ENCODE data around the gene INPP5A. TPM values are rescaled to one million over a fixed set of nuclear protein-coding genes. Genes with fewer than 3 reads are reported as not detected.

The INPP5A gene
- total RNA-seq, 2 donors from 2014 or later: 14.8 to 18.6 TPM

GRCh38 chr10:132557696-132558515, 20.3 kb downstream of the INPP5A start:
- ATAC-seq (no peak), DNase-seq (ENCODE audit: low spot score) (no peak)
- Mint-ChIP-seq H3K27ac (no peak overlapping the region), H3K27me3 (peaks cover 0 to 9% of the 10 kb centered on the region in 2 donors), H3K36me3 (no peaks in the 10 kb centered on the region), H3K9me3 (no peaks in the 10 kb centered on the region), H3K4me1 (ENCODE audit: low read depth in 2 of 2) (peaks cover 21 to 25% of the 10 kb centered on the region in 2 donors), H3K4me3 (no peak overlapping the region)

GRCh38 chr10:132558516-132559413, 21.2 kb downstream of the INPP5A start:
- Mint-ChIP-seq H3K36me3 (no peaks in the 10 kb centered on the region), H3K27me3 (peaks cover 0 to 9% of the 10 kb centered on the region in 2 donors), H3K27ac (no peak overlapping the region), H3K9me3 (no peaks in the 10 kb centered on the region), H3K4me3 (no peak overlapping the region), H3K4me1 (ENCODE audit: low read depth in 2 of 2) (peaks cover 28 to 30% of the 10 kb centered on the region in 2 donors)
- no peak for DNase-seq (ENCODE audit: low spot score)
- ATAC-seq: no peak

GRCh38 chr10:132559538-132559937, 22.0 kb downstream of the INPP5A start:
- Mint-ChIP-seq H3K4me1 (ENCODE audit: low read depth in 2 of 2) (peaks cover 32 to 33% of the 10 kb centered on the region in 2 donors), H3K27me3 (peaks cover 0 to 9% of the 10 kb centered on the region in 2 donors), H3K4me3 (no peak overlapping the region), H3K27ac (no peak overlapping the region), H3K9me3 (no peaks in the 10 kb centered on the region), H3K36me3 (no peaks in the 10 kb centered on the region)
- ATAC-seq (no peak), DNase-seq (ENCODE audit: low spot score) (no peak)

GRCh38 chr10:132560241-132560731, 22.7 kb downstream of the INPP5A start:
- H3K4me3 Mint-ChIP-seq: no peak overlapping the region
- no peak overlapping the region for H3K27ac Mint-ChIP-seq
- peaks cover 33% of the 10 kb centered on the region in 2 donors for H3K4me1 Mint-ChIP-seq (ENCODE audit: low read depth in 2 of 2)
- peaks cover 0 to 9% of the 10 kb centered on the region in 2 donors for H3K27me3 Mint-ChIP-seq
- H3K9me3 Mint-ChIP-seq: no peaks in the 10 kb centered on the region
- no peaks in the 10 kb centered on the region for H3K36me3 Mint-ChIP-seq
- ATAC-seq (no peak), DNase-seq (ENCODE audit: low spot score) (no peak)

- Mint-ChIP-seq H3K9me3 (no peaks in the 10 kb centered on the region), H3K4me1 (ENCODE audit: low read depth in 2 of 2) (peaks cover 27 to 32% of the 10 kb centered on the region in 2 donors), H3K27me3 (peaks cover 0 to 9% of the 10 kb centered on the region in 2 donors), H3K4me3 (no peak overlapping the region), H3K27ac (no peak overlapping the region), H3K36me3 (no peaks in the 10 kb centered on the region)
- no peak for ATAC-seq
- DNase-seq (ENCODE audit: low spot score): no peak
These were observed 24.8 kb downstream of the INPP5A start for GRCh38 chr10:132562177-132562915.

- Mint-ChIP-seq H3K27me3 (peaks cover 0 to 9% of the 10 kb centered on the region in 2 donors), H3K27ac (no peak overlapping the region), H3K4me1 (ENCODE audit: low read depth in 2 of 2) (peaks cover 27 to 32% of the 10 kb centered on the region in 2 donors), H3K9me3 (no peaks in the 10 kb centered on the region), H3K4me3 (peak overlapping the region; percentile 8), H3K36me3 (no peaks in the 10 kb centered on the region)
- ATAC-seq (no peak), DNase-seq (ENCODE audit: low spot score) (no peak)
These were observed 25.4 kb downstream of the INPP5A start for GRCh38 chr10:132562916-132563456.

GRCh38 chr10:132563485-132564248, 26.1 kb downstream of the INPP5A start:
- Mint-ChIP-seq H3K4me1 (ENCODE audit: low read depth in 2 of 2) (peaks cover 27 to 32% of the 10 kb centered on the region in 2 donors), H3K27me3 (peaks cover 0 to 9% of the 10 kb centered on the region in 2 donors), H3K4me3 (peak overlapping the region; percentile 8), H3K27ac (no peak overlapping the region), H3K36me3 (no peaks in the 10 kb centered on the region), H3K9me3 (no peaks in the 10 kb centered on the region)
- no peak for DNase-seq (ENCODE audit: low spot score)
- ATAC-seq: peak; percentile 73 to 74

GRCh38 chr10:132564249-132564605, 26.6 kb downstream of the INPP5A start:
- Mint-ChIP-seq H3K27me3 (peaks cover 0 to 6% of the 10 kb centered on the region in 2 donors), H3K9me3 (no peaks in the 10 kb centered on the region), H3K27ac (no peak overlapping the region), H3K36me3 (no peaks in the 10 kb centered on the region), H3K4me1 (ENCODE audit: low read depth in 2 of 2) (peaks cover 27 to 32% of the 10 kb centered on the region in 2 donors), H3K4me3 (peak overlapping the region; percentile 8)
- ATAC-seq (no peak), DNase-seq (ENCODE audit: low spot score) (no peak)

- Mint-ChIP-seq H3K27ac (no peak overlapping the region), H3K36me3 (no peaks in the 10 kb centered on the region), H3K9me3 (no peaks in the 10 kb centered on the region), H3K4me3 (no peak overlapping the region), H3K27me3 (peaks cover 0 to 3% of the 10 kb centered on the region in 2 donors), H3K4me1 (ENCODE audit: low read depth in 2 of 2) (peaks cover 24 to 27% of the 10 kb centered on the region in 2 donors)
- DNase-seq (ENCODE audit: low spot score) (no peak), ATAC-seq (no peak)
These were observed 27.1 kb downstream of the INPP5A start for GRCh38 chr10:132564690-132565089.

GRCh38 chr10:132565516-132566209, 28.1 kb downstream of the INPP5A start:
- H3K27me3 Mint-ChIP-seq: no peaks in the 10 kb centered on the region
- no peak overlapping the region for H3K4me3 Mint-ChIP-seq
- ATAC-seq: no peak
- H3K4me1 Mint-ChIP-seq (ENCODE audit: low read depth in 2 of 2): peaks cover 20 to 27% of the 10 kb centered on the region in 2 donors
- no peak for DNase-seq (ENCODE audit: low spot score)
- H3K27ac Mint-ChIP-seq: no peak overlapping the region
- no peaks in the 10 kb centered on the region for H3K9me3 Mint-ChIP-seq
- no peaks in the 10 kb centered on the region for H3K36me3 Mint-ChIP-seq

- Mint-ChIP-seq H3K4me1 (ENCODE audit: low read depth in 2 of 2) (peaks cover 18 to 27% of the 10 kb centered on the region in 2 donors), H3K36me3 (no peaks in the 10 kb centered on the region), H3K4me3 (no peak overlapping the region), H3K9me3 (no peaks in the 10 kb centered on the region), H3K27ac (no peak overlapping the region), H3K27me3 (no peaks in the 10 kb centered on the region)
- DNase-seq (ENCODE audit: low spot score) (no peak), ATAC-seq (no peak)
These were observed 29.3 kb downstream of the INPP5A start for GRCh38 chr10:132566892-132567291.

- no peak overlapping the region for H3K27ac Mint-ChIP-seq
- H3K4me3 Mint-ChIP-seq: peak overlapping the region; percentile 3
- H3K4me1 Mint-ChIP-seq (ENCODE audit: low read depth in 2 of 2): peaks cover 12 to 14% of the 10 kb centered on the region in 2 donors
- DNase-seq (ENCODE audit: low spot score) (no peak), ATAC-seq (no peak)
- H3K36me3 Mint-ChIP-seq: no peaks in the 10 kb centered on the region
- no peaks in the 10 kb centered on the region for H3K9me3 Mint-ChIP-seq
- H3K27me3 Mint-ChIP-seq: no peaks in the 10 kb centered on the region
These were observed 32.7 kb downstream of the INPP5A start for GRCh38 chr10:132570265-132570664.
